H1 (cell line): ENCODE data around the gene NCEH1. TPM values are rescaled to one million over a fixed set of nuclear protein-coding genes. Genes with fewer than 3 reads are reported as not detected.

Source experiments
- CTCF ChIA-PET: fragments of 300-600 bp; sonication (Branson Sonifier 250); formaldehyde crosslinking; loops from one replicate; lab custom pipeline; 2021; ENCODE audit not compliant: partially characterized antibody; lab: Charles Lee
- POLR2A ChIA-PET: fragments of 300-600 bp; sonication (Branson Sonifier 250); formaldehyde crosslinking; loops from one replicate; lab custom pipeline; 2021; ENCODE audit warnings: inconsistent platforms; ENCODE audit not compliant: partially characterized antibody; lab: Charles Lee
- DNase-seq, 2 experiments: peaks; one replicate each; pipeline versions ENCODE4 v3.0.0 to v3.0.0-alpha.2; 2010 to 2022; ENCODE audit warnings: low spot score in 2 of 2, low read depth in 1 of 2, mixed read lengths in 1 of 2
- FAIRE-seq: peaks from 2 replicates; lab custom pipeline; 2011; peaks lifted over from hg19 to GRCh38; lab: Jason Lieb, UNC
- H2AFZ ChIP-seq: 2 replicates; pipeline ENCODE4 v1.8.1; 2012; ENCODE audit warnings: low read length, inconsistent platforms
- H2AK5ac ChIP-seq: 2 replicates; pipeline ENCODE4 v1.6.1; 2013; ENCODE audit warnings: low read depth, low read length
- H2BK120ac ChIP-seq: replicated peaks from 2 replicates; pipeline ENCODE3; 2013; ENCODE audit warnings: low read depth, low read length, inconsistent platforms
- H2BK12ac ChIP-seq: 2 replicates; pipeline ENCODE4 v1.6.1; 2013; ENCODE audit warnings: low read depth, low read length
- H2BK15ac ChIP-seq: 2 replicates; pipeline ENCODE4 v1.6.1; 2013; ENCODE audit warnings: low read length
- H2BK20ac ChIP-seq: 2 replicates; pipeline ENCODE4 v1.6.1; 2013; ENCODE audit warnings: low read length
- H2BK5ac ChIP-seq: 2 replicates; pipeline ENCODE4 v1.6.1; 2013; ENCODE audit warnings: low read depth, low read length
- H3K14ac ChIP-seq: 2 replicates; pipeline ENCODE4 v1.6.1; 2013; ENCODE audit warnings: inconsistent platforms; ENCODE audit not compliant: insufficient read length
- H3K18ac ChIP-seq: 2 replicates; pipeline ENCODE4 v1.6.1; 2013; ENCODE audit warnings: low read length; ENCODE audit errors: extremely low read depth
- H3K23ac ChIP-seq: 2 replicates; pipeline ENCODE4 v1.6.1; 2013; ENCODE audit warnings: inconsistent platforms; ENCODE audit not compliant: insufficient read length
- H3K23me2 ChIP-seq: 2 replicates; pipeline ENCODE4 v1.6.1; 2013; ENCODE audit warnings: low read depth, low read length
- H3K27ac ChIP-seq: 2 replicates; pipeline ENCODE4 v1.6.1; 2011; ENCODE audit warnings: low read depth, low read length, inconsistent platforms
- H3K27me3 ChIP-seq, 4 experiments: replicated peaks in 1 of 4; 1 replicate in 1 of 4; 2 replicates in 3 of 4; pipeline versions ENCODE4 v1.6.1 to v1.8.1; 2011 to 2013; ENCODE audit warnings: low read length in 3 of 4, mild to moderate bottlenecking in 3 of 4, inconsistent platforms in 2 of 4, mixed read lengths in 2 of 4, moderate library complexity in 1 of 4; ENCODE audit not compliant: control insufficient read depth in 3 of 4, insufficient read depth in 3 of 4; ENCODE audit errors: extremely low read depth in 1 of 4
- H3K36me3 ChIP-seq, 4 experiments: 2 replicates each; pipeline versions ENCODE4 v1.6.1 to v1.8.1; 2011 to 2013; ENCODE audit warnings: mild to moderate bottlenecking in 4 of 4, low read length in 3 of 4, moderate library complexity in 2 of 4, control low read depth in 1 of 4, inconsistent platforms in 1 of 4; ENCODE audit not compliant: insufficient read depth in 4 of 4, control insufficient read depth in 2 of 4
- H3K4ac ChIP-seq: replicated peaks from 2 replicates; pipeline ENCODE3; 2013; ENCODE audit warnings: low read length, low read depth, mixed read lengths, inconsistent platforms; ENCODE audit not compliant: insufficient read length
- H3K4me1 ChIP-seq, 4 experiments: replicated peaks in 1 of 4; 1 replicate in 1 of 4; 2 replicates in 3 of 4; pipeline versions ENCODE4 v1.6.1 to v1.8.1; 2011 to 2013; ENCODE audit warnings: low read length in 3 of 4, inconsistent platforms in 2 of 4, mixed read lengths in 1 of 4; ENCODE audit not compliant: insufficient read depth in 4 of 4, control insufficient read depth in 3 of 4
- H3K4me2 ChIP-seq, 2 experiments: 2 replicates each; pipeline versions ENCODE4 v1.6.1 to v1.8.1; 2011 to 2013; ENCODE audit warnings: low read depth in 2 of 2, low read length in 2 of 2, control low read depth in 1 of 2, inconsistent platforms in 1 of 2, mild to moderate bottlenecking in 1 of 2; ENCODE audit not compliant: insufficient read depth in 1 of 2
- H3K4me3 ChIP-seq, 4 experiments: fragments of 200-600, 300-600 bp in 1 of 4; sonication (generic), shearing (Covaris generic), sonication (Bioruptor Twin) in 1 of 4; 2 replicates each; pipeline versions ENCODE4 v1.5.1 to v1.8.1; 2011 to 2016; ENCODE audit warnings: low read length in 4 of 4, low read depth in 3 of 4, control low read depth in 2 of 4, inconsistent platforms in 2 of 4, mild to moderate bottlenecking in 2 of 4, mixed read lengths in 1 of 4, moderate library complexity in 1 of 4; ENCODE audit not compliant: insufficient read depth in 2 of 4; ENCODE audit errors: extremely low read depth in 1 of 4
- H3K56ac ChIP-seq: replicated peaks from 2 replicates; pipeline ENCODE3; 2013; ENCODE audit warnings: low read depth, mild to moderate bottlenecking, mixed read lengths, low read length, inconsistent platforms; ENCODE audit not compliant: insufficient read length
- H3K79me1 ChIP-seq: 2 replicates; pipeline ENCODE4 v1.6.1; 2013; ENCODE audit warnings: low read depth, low read length, control low read depth
- H3K79me2 ChIP-seq, 2 experiments: 2 replicates each; pipeline versions ENCODE4 v1.6.1 to v1.8.1; 2012 to 2013; ENCODE audit warnings: low read length in 2 of 2, mild to moderate bottlenecking in 2 of 2, inconsistent platforms in 1 of 2; ENCODE audit not compliant: insufficient read depth in 2 of 2, control insufficient read depth in 1 of 2
- H3K9ac ChIP-seq, 4 experiments: replicated peaks in 1 of 4; 1 replicate in 1 of 4; 2 replicates in 3 of 4; pipeline versions ENCODE4 v1.6.1 to v1.8.1; 2011 to 2013; ENCODE audit warnings: low read depth in 3 of 4, low read length in 3 of 4, control low read depth in 2 of 4, mild to moderate bottlenecking in 2 of 4, moderate library complexity in 2 of 4, inconsistent platforms in 1 of 4; ENCODE audit errors: extremely low read depth in 1 of 4
- H3K9me3 ChIP-seq, 2 experiments: 2 replicates each; pipeline versions ENCODE4 v1.6.1 to v1.8.1; 2012 to 2013; ENCODE audit warnings: mild to moderate bottlenecking in 2 of 2, moderate library complexity in 2 of 2, control low read depth in 1 of 2, inconsistent platforms in 1 of 2, low read depth in 1 of 2, low read length in 1 of 2, mixed read lengths in 1 of 2; ENCODE audit not compliant: insufficient read depth in 2 of 2
- H4K20me1 ChIP-seq, 2 experiments: replicated peaks in 1 of 2; 2 replicates each; pipeline versions ENCODE3 to v1.8.1; 2011 to 2013; ENCODE audit warnings: inconsistent platforms in 2 of 2, low read length in 2 of 2, mild to moderate bottlenecking in 1 of 2; ENCODE audit not compliant: insufficient read depth in 2 of 2, control insufficient read depth in 1 of 2
- H4K5ac ChIP-seq: 2 replicates; pipeline ENCODE4 v1.6.1; 2013; ENCODE audit warnings: low read length, low read depth, mixed read lengths, inconsistent platforms; ENCODE audit not compliant: insufficient read length
- H4K8ac ChIP-seq: 2 replicates; pipeline ENCODE4 v1.8.0; 2013; ENCODE audit warnings: mild to moderate bottlenecking, moderate library complexity, low read length, inconsistent platforms; ENCODE audit not compliant: insufficient read depth; ENCODE audit errors: extremely low read depth
- H4K91ac ChIP-seq: replicated peaks from 2 replicates; pipeline ENCODE3; 2013; ENCODE audit warnings: low read length, mixed read lengths, inconsistent platforms; ENCODE audit not compliant: insufficient read length
- CHD1 ChIP-seq: IDR thresholded peaks from 2 replicates; pipeline ENCODE4 v1.6.1; 2012; ENCODE audit warnings: low read depth, low read length, improper control_type of control experiment
- EP300 ChIP-seq, 2 experiments: IDR thresholded peaks; 1 replicate in 1 of 2; 2 replicates in 1 of 2; pipeline ENCODE4 v1.6.1; 2011 to 2012; ENCODE audit warnings: low read depth in 2 of 2, low read length in 2 of 2, mild to moderate bottlenecking in 2 of 2, borderline replicate concordance in 1 of 2, inconsistent platforms in 1 of 2, moderate library complexity in 1 of 2
- KDM4A ChIP-seq: IDR thresholded peaks from one replicate; pipeline ENCODE4 v1.7.1; 2012; ENCODE audit warnings: low read depth, mild to moderate bottlenecking, moderate library complexity, low read length, inconsistent platforms; ENCODE audit not compliant: severe bottlenecking
- KDM5A ChIP-seq: fragments of 200-600 bp; IDR thresholded peaks from 2 replicates; pipeline ENCODE4 v1.7.1; 2012; ENCODE audit warnings: mild to moderate bottlenecking, low read length, inconsistent platforms, mixed read lengths
- MAFK ChIP-seq: IDR thresholded peaks from 2 replicates; pipeline ENCODE4 v1.6.1; 2012; ENCODE audit warnings: low read depth, mild to moderate bottlenecking, improper control_type of control experiment, low read length
- NRF1 ChIP-seq: IDR thresholded peaks from 2 replicates; pipeline ENCODE4 v1.6.1; 2011; ENCODE audit warnings: mild to moderate bottlenecking, low read depth, low read length, improper control_type of control experiment
- SAP30 ChIP-seq: fragments of 300-600 bp; sonication (generic); IDR thresholded peaks from 2 replicates; pipeline ENCODE4 v1.7.1; 2012; ENCODE audit warnings: low read length, moderate library complexity, mild to moderate bottlenecking, inconsistent platforms; ENCODE audit not compliant: insufficient read depth, insufficient replicate concordance
- SP1 ChIP-seq: IDR thresholded peaks from 2 replicates; pipeline ENCODE4 v1.6.1; 2011; ENCODE audit warnings: low read depth, low read length
- SP2 ChIP-seq: IDR thresholded peaks from 2 replicates; pipeline ENCODE4 v1.6.1; 2012; ENCODE audit warnings: mild to moderate bottlenecking, low read length, inconsistent platforms
- TBP ChIP-seq: IDR thresholded peaks from 2 replicates; pipeline ENCODE4 v1.6.1; 2011; ENCODE audit warnings: low read depth, low read length, improper control_type of control experiment
- TCF12 ChIP-seq: IDR thresholded peaks from 2 replicates; pipeline ENCODE4 v1.6.1; 2011; ENCODE audit warnings: low read depth, mild to moderate bottlenecking, low read length
- USF2 ChIP-seq: IDR thresholded peaks from 2 replicates; pipeline ENCODE4 v1.6.1; 2011; ENCODE audit warnings: low read length, improper control_type of control experiment
- WGBS, 2 experiments: shearing (Covaris generic) in 1 of 2; methylation state at CpG; one replicate each; pipeline versions ENCODE4 v1.1.6 to v1.1.7; 2013 to 2015; ENCODE audit warnings: low lambda C conversion rate in 2 of 2, mixed read lengths in 2 of 2, inconsistent platforms in 1 of 2, low coverage in 1 of 2, missing lambda C conversion rate in 1 of 2; ENCODE audit not compliant: insufficient replicate concordance in 2 of 2, insufficient coverage in 1 of 2, insufficient read length in 1 of 2; ENCODE audit errors: extremely low coverage in 1 of 2, missing lambda C conversion rate in 1 of 2; 5-methylcytosine and 5-hydroxymethylcytosine counted together
- polyA plus RNA-seq, 7 experiments: library from polyadenylated mRNA; depleted of rRNA in 3 of 7; stranded (reverse) in 5 of 7; unstranded in 2 of 7; fragments of >200 nt in 5 of 7; fragments of 200-250 nt in 2 of 7; gene quantifications; 1 replicate in 5 of 7; 2 replicates in 1 of 7; 4 replicates in 1 of 7; pipeline versions ENCODE4 v1.2.1 to v1.2.3, GENCODE V29; 2011 to 2013; ENCODE audit warnings: missing spikeins in 2 of 7, mixed read lengths in 2 of 7
- total RNA-seq: library from RNA; stranded (reverse); fragmentation: NEBNext Ultra II Directional; extraction: Animal tissue kit (Norgen Biotek cat#: 25700); gene quantifications from 2 replicates; pipeline ENCODE4 v1.2.1, GENCODE V29; 2021

Gene NCEH1
- total and polyA plus RNA-seq, 2 of the 8 experiments (the other 6 are each of a cell fraction or from before 2014, with no cell fraction given), result 2.2 to 6.4 TPM

- no peak overlapping the region for H3K14ac ChIP-seq
- H2BK5ac ChIP-seq, result no peak overlapping the region
- 90% methylated on average over 5 of the region's 5 CpGs; no CpG with 5 or more reads in 1 of the 2 experiments for WGBS, 2 experiments
- no peak overlapping the region for H2BK15ac ChIP-seq
- FAIRE-seq, result no peak
- H3K27me3 ChIP-seq, result peaks cover 0 to 1% (median 0%) of the 10 kb centered on the region in 4 experiments; a peak in 1 of 7 replicates
- POLR2A ChIA-PET, result no interaction called here
- CTCF ChIA-PET, result interaction anchor here (0.7 to 2.5 kb wide), 6 partner anchors 8 to 798 kb away, joined by 3 to 17 read pairs (median 3); partner anchors contain the start of gene TMEM212
- H3K36me3 ChIP-seq, result no peaks in the 10 kb centered on the region; a peak in 2 of 8 replicates
- H2BK120ac ChIP-seq, result no peak overlapping the region
- TF ChIP-seq KDM5A (no peak), SAP30 (no peak), CHD1 (no peak), EP300 (IDR thresholded peaks at IDR 0.05; ENCODE audit: borderline replicate concordance in 1 of 2, low read depth in 2 of 2, low read length in 2 of 2) (no peak), KDM4A (no peak), SP1 (no peak), SP2 (no peak), TCF12 (no peak), NRF1 (no peak), TBP (no peak), MAFK (no peak), USF2 (no peak)
- H2AK5ac ChIP-seq, result no peak overlapping the region
- no peak overlapping the region for H3K27ac ChIP-seq
- H3K9ac ChIP-seq, result no peak overlapping the region
- no peak overlapping the region for H3K18ac ChIP-seq
- H3K9me3 ChIP-seq, result no peaks in the 10 kb centered on the region
- H2BK12ac ChIP-seq, result no peak overlapping the region
- no peak overlapping the region for H3K4me3 ChIP-seq
- H3K56ac ChIP-seq, result no peak overlapping the region
- H3K79me1 ChIP-seq, result no peaks in the 10 kb centered on the region
- H3K4ac ChIP-seq, result no peak overlapping the region
- no peak overlapping the region for H3K23ac ChIP-seq
- no peak overlapping the region for H4K8ac ChIP-seq
- no peaks in the 10 kb centered on the region for H3K23me2 ChIP-seq
- no peak for DNase-seq
- no peaks in the 10 kb centered on the region for H3K4me1 ChIP-seq
- no peak overlapping the region for H4K91ac ChIP-seq
- no peak overlapping the region for H2BK20ac ChIP-seq
- no peaks in the 10 kb centered on the region for H3K79me2 ChIP-seq
- no peak overlapping the region for H3K4me2 ChIP-seq
- peaks cover 0 to 2% of the 10 kb centered on the region in 2 experiments for H4K20me1 ChIP-seq
- H4K5ac ChIP-seq, result no peak overlapping the region
- H2AFZ ChIP-seq, result no peak overlapping the region
Measured at GRCh38 chr3:172640751-172641150, 70.1 kb downstream of the NCEH1 start.
